NCI-H128 (cell line): ENCODE results near the gene NLK.
"Not testable (repeated sequence)": the region's sequence is repeated elsewhere in the genome, so short reads cannot be mapped to it uniquely, and the experiment has no call there.

Experiments
- DNase-seq: peaks from one replicate; lab custom pipeline; 2025; ENCODE audit not compliant: unreplicated experiment; lab: John Stamatoyannopoulos, UW

NLK gene

GRCh38 chr17:28042657-28042720 lies at the start of gene NLK:
Gene NLK, plus strand, starts transcription at chr17:28042677. Its CDS starts 197 bp downstream, at chr17:28042874.
- DNase-seq, result no peak

- no peak for DNase-seq
These were observed 49.2 kb upstream of the NLK start for GRCh38 chr17:27993161-27993695.

- DNase-seq, result no peak
These were observed 48.7 kb upstream of the NLK start for GRCh38 chr17:27993723-27994310.

GRCh38 chr17:27994586-27994985 lies 47.9 kb upstream of the NLK start:
- DNase-seq, result no peak

GRCh38 chr17:27995554-27995953 lies 46.9 kb upstream of the NLK start:
- DNase-seq, result no peak

- no peak for DNase-seq
These were observed 46.1 kb upstream of the NLK start for GRCh38 chr17:27996202-27997043.

GRCh38 chr17:27997044-27997401 lies 45.5 kb upstream of the NLK start:
- no peak for DNase-seq

GRCh38 chr17:27997522-27997921 lies 45.0 kb upstream of the NLK start:
- DNase-seq, result no peak

GRCh38 chr17:28001149-28001548 lies 41.3 kb upstream of the NLK start:
- no peak for DNase-seq

GRCh38 chr17:28004344-28004743 lies 38.1 kb upstream of the NLK start:
- no peak for DNase-seq

- DNase-seq, result not testable (repeated sequence)
These were observed 34.6 kb upstream of the NLK start for GRCh38 chr17:28007925-28008324.

GRCh38 chr17:28008513-28008912 lies 34.0 kb upstream of the NLK start:
- no peak for DNase-seq

GRCh38 chr17:28010406-28010805 lies 32.1 kb upstream of the NLK start:
- no peak for DNase-seq

- DNase-seq, result no peak
These were observed 23.9 kb upstream of the NLK start for GRCh38 chr17:28018439-28019070.

- DNase-seq, result no peak
These were observed 22.0 kb upstream of the NLK start for GRCh38 chr17:28020515-28020914.

- DNase-seq, result no peak
These were observed 13.4 kb upstream of the NLK start for GRCh38 chr17:28029044-28029443.

GRCh38 chr17:28030386-28030785 lies 12.1 kb upstream of the NLK start:
- no peak for DNase-seq

- DNase-seq, result no peak
These were observed 11.3 kb upstream of the NLK start for GRCh38 chr17:28031174-28031573.

GRCh38 chr17:28033972-28034714 lies 8.3 kb upstream of the NLK start:
- no peak for DNase-seq

- DNase-seq, result not testable (repeated sequence)
These were observed 7.0 kb upstream of the NLK start for GRCh38 chr17:28035452-28035851.

GRCh38 chr17:28035884-28036283 lies 6.6 kb upstream of the NLK start:
- DNase-seq, result not testable (repeated sequence)

- DNase-seq, result no peak
These were observed 3.7 kb upstream of the NLK start for GRCh38 chr17:28038802-28039201.
